GM23248 (cell line): ENCODE results near the gene FTO.

Source experiments
- EZH2 ChIP-seq: fragments of 200-600 bp; sonication (generic); IDR thresholded peaks from 2 replicates; pipeline ENCODE4 v1.6.1; 2018; ENCODE audit warnings: antibody characterized with exemption, mild to moderate bottlenecking; ENCODE audit not compliant: insufficient read depth, poor library complexity, severe bottlenecking
- EZH2phosphoT487 ChIP-seq: fragments of 200-600 bp; sonication (generic); IDR thresholded peaks from 2 replicates; pipeline ENCODE4 v1.6.1; 2018; ENCODE audit warnings: antibody characterized with exemption, moderate library complexity, mild to moderate bottlenecking, low read depth; ENCODE audit not compliant: insufficient read depth

GRCh38 chr16:53968896-53969295 is 264.9 kb downstream of the FTO start:
- no peak for TF ChIP-seq EZH2
- TF ChIP-seq EZH2phosphoT487: no peak
